DND-41 (cell line): ENCODE data around the gene TMEM115.

Experiments used
- CTCF ChIP-seq: IDR thresholded peaks from 2 replicates; pipeline ENCODE4 v1.5.1; 2012; ENCODE audit warnings: borderline replicate concordance, low read length, moderate library complexity, mild to moderate bottlenecking; ENCODE audit not compliant: poor library complexity, severe bottlenecking; ENCODE audit errors: extremely low read depth
- EZH2 ChIP-seq: IDR thresholded peaks from 3 replicates; pipeline ENCODE4 v1.6.1; 2012; ENCODE audit warnings: borderline replicate concordance, low read depth, mild to moderate bottlenecking, moderate library complexity, low read length, inconsistent platforms; ENCODE audit not compliant: severe bottlenecking

- no peak for TF ChIP-seq CTCF
- no peak for TF ChIP-seq EZH2
These were observed 45.9 kb upstream of the TMEM115 start for GRCh38 chr3:50405249-50405648.
